GM12874 (cell line): ENCODE data around the gene TFAP2B.

Source experiments
- TF ChIP-seq, protein P1 (sequence below): IDR thresholded peaks from 2 replicates; pipeline ENCODE4 v1.5.1; 2011; ENCODE audit warnings: low read depth, mild to moderate bottlenecking, control low read depth, low read length, moderate library complexity; ENCODE audit not compliant: insufficient read depth

The TFAP2B gene

DNA sequence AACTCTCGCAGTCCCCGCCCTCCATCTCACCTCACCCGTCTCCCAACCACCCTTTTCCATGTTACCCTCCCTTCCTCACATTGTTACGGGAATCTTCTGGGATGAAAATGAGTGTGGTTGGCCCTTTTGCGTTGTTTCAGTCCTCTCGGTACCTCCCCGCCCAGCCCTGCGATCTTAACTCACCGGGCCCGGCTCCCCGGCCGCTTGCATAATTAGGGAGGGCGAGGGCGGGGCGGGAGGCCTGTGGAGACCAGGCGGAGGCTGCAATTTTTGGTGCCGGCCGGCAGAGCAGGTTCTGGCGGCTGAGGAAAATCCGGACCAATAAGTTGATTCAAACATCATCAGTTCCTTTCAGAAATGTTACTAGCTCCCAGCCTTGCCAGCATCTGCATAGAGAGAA lies 25.2 kb downstream of the TFAP2B start:
- TF ChIP-seq, protein P1, sequence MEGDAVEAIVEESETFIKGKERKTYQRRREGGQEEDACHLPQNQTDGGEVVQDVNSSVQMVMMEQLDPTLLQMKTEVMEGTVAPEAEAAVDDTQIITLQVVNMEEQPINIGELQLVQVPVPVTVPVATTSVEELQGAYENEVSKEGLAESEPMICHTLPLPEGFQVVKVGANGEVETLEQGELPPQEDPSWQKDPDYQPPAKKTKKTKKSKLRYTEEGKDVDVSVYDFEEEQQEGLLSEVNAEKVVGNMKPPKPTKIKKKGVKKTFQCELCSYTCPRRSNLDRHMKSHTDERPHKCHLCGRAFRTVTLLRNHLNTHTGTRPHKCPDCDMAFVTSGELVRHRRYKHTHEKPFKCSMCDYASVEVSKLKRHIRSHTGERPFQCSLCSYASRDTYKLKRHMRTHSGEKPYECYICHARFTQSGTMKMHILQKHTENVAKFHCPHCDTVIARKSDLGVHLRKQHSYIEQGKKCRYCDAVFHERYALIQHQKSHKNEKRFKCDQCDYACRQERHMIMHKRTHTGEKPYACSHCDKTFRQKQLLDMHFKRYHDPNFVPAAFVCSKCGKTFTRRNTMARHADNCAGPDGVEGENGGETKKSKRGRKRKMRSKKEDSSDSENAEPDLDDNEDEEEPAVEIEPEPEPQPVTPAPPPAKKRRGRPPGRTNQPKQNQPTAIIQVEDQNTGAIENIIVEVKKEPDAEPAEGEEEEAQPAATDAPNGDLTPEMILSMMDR = no peak

DNA sequence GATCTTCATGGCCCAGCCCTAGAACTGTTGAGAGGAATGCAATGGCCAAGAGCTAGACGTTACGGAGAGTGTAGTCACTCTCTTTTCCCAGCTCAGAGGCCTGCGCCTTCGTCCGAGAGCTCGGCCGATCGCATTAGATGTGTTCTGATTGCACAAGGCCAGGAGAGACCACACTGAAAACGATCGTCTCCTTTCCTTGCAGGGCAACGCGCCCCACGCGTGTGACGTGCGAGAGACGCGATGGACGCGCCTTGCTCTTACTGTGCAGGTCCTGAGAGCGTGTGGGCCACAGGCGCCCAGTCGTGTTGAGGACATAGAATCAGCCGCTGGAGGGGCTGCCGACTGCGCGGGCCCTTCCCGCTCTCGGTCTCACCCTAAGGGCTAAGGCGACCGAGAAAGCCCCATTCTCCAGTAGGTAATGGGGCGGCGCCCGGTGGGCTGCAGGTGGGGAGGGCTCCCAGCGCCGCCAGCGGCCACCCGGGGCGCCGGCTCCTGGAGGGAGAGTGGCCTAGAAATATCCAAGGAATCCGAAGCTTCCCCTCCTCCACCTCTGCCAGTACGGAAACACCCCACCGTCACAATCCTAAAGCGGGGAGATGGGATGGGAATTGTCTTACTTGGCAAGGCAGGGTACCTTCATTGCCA lies 26.9 kb downstream of the TFAP2B start:
- TF ChIP-seq, protein P1 = no peak

DNA sequence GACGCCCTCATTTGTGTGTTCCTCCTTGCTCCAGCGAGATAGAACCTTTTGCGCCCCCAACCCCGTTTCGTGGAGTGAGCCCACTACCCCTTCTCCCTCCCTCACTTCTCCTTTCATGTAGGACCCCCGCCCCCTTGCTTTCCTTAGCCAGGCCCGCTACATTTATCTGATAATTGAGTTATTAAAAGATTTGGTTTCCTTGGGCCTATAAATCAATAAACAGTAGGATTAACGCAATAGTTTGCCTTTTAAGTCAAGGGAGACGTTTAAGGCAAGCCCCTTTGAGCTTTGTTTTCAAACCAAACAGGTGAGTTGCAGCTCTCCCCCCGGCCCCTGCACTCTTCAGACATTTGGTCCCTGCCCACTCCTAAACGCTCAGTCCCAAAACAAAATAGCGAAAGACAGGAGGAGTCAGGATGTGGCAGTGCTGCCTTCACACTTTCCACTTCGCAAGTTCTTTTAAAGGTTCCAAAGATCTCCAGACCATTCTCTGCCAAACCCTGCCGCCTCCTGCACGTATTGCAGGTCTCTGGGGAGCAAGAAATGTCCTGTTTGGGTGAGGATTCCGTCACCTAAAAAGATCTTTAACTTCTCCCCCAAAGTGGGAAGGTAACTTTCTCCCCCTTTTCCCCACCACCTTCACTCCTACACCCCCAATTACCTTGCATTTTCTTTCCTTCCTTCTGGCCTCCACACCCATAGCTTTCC lies 27.6 kb downstream of the TFAP2B start:
- TF ChIP-seq, protein P1 = no peak

DNA sequence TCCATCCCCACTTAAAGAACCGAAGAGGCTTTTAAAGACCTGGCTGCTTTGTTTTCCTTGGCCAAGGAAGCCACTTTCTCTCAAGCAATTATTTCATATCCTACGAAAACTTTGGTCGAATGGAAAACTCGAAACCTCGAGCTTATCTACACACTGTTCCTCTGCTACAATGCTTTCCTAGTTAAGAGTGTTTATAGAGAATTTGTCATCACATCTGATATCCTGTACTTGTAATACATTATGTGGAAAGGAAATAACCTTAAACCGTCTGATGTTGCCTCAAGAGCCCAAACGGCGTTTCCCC lies 28.1 kb downstream of the TFAP2B start:
- TF ChIP-seq, protein P1 = no peak

DNA sequence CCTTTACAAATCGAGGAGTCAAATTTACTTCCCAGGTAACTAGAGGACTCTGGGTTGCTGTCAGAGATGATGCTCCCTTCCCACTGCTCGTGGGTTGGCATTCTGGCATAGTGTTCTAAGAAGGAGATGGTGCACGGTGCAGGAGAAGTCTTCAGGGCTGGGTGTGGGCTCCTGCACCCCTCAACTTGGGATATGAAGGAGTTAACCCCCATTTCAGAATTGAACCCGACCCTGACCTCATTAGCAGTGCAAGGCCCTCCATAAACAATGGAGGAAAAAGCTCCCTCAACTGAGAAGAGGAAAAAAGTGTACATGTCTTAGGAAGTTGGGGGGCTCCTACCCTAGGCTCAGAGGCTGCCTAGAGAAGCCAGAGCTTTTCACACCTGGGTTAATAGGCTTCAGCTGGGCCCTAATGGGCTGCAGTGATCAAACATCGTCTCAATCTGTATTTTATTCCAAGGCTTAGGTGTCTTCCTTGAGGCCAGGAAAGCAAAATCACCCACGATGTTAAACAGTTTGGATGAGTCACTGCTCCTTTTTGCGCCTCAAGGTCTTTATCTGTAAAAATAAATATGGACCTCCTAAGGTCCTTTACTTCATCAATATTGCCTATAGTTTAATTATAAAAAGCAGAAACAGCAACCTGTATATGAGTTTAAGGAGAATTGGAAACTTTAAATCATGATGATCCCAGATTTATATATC lies 29.4 kb downstream of the TFAP2B start:
- TF ChIP-seq, protein P1 = no peak

DNA sequence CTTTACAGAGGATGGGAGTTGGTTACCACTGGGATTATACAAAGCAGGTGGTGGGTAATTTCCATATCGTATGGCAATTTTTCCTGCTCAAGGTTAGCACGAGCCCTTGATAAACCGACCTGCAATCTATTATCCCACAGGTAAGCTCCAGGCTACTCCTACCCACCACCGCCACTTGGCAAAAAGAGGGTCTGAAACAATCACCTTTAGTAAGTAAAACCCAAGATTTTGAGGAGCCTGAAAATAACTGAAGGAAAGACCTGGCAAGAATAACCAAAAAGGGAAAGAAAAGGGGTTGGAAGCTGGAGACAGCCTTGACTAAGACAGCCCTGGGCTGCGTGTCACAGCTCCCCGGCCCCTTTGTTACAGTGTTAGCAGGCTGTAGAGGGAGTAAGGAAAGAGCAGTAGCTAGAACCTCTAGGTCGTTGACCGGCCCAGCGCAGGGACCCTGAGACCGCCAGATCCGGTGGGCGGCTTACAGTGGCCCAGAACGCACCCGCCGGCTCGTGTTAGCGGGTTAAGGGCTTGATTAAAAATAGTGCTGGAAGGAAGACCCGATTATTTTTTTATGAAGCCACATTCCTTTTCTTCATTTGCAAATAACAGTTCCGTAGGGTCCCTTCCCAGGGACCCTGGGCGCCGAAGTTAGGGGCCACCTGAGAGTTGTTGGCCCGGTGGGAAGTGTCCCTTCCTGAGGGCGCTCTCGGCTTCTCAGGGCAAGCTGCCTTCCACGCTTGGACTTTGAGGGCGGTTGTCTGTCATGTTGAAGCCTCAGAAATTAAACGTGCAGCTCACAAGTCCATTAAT lies 30.5 kb downstream of the TFAP2B start:
- TF ChIP-seq, protein P1 = no peak

DNA sequence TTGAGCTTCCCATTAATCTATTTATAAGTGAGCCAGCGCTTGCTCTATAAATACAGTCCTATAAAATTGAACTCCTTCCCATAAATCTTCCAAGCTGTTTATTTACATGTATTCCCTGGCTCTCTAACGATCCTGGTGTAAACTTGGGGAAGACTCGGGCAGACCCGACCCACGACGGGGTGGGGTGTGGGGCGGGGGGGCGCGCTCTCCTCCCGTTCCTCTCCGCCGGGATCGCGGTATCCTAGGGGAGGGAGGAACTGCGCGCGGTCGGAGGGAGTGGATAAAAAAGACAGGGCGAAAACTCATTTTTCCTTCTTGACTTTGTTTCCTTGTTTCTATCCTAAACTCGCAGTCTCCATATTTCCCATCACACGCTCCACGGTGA lies 31.1 kb downstream of the TFAP2B start:
- TF ChIP-seq, protein P1 = no peak
